H1 (cell line): ENCODE data around the gene NPHP4. TPM values are rescaled to one million over a fixed set of nuclear protein-coding genes. Genes with fewer than 3 reads are reported as not detected.

Experiments used
- CTCF ChIA-PET: fragments of 300-600 bp; sonication (Branson Sonifier 250); formaldehyde crosslinking; loops from one replicate; lab custom pipeline; 2021; ENCODE audit not compliant: partially characterized antibody; lab: Charles Lee
- POLR2A ChIA-PET: fragments of 300-600 bp; sonication (Branson Sonifier 250); formaldehyde crosslinking; loops from one replicate; lab custom pipeline; 2021; ENCODE audit warnings: inconsistent platforms; ENCODE audit not compliant: partially characterized antibody; lab: Charles Lee
- DNase-seq, 2 experiments: peaks; one replicate each; pipeline versions ENCODE4 v3.0.0 to v3.0.0-alpha.2; 2010 to 2022; ENCODE audit warnings: low spot score in 2 of 2, low read depth in 1 of 2, mixed read lengths in 1 of 2
- FAIRE-seq: peaks from 2 replicates; lab custom pipeline; 2011; peaks lifted over from hg19 to GRCh38; lab: Jason Lieb, UNC
- H2AFZ ChIP-seq: 2 replicates; pipeline ENCODE4 v1.8.1; 2012; ENCODE audit warnings: low read length, inconsistent platforms
- H2AK5ac ChIP-seq: 2 replicates; pipeline ENCODE4 v1.6.1; 2013; ENCODE audit warnings: low read depth, low read length
- H2BK120ac ChIP-seq: replicated peaks from 2 replicates; pipeline ENCODE3; 2013; ENCODE audit warnings: low read depth, low read length, inconsistent platforms
- H2BK12ac ChIP-seq: 2 replicates; pipeline ENCODE4 v1.6.1; 2013; ENCODE audit warnings: low read depth, low read length
- H2BK15ac ChIP-seq: 2 replicates; pipeline ENCODE4 v1.6.1; 2013; ENCODE audit warnings: low read length
- H2BK20ac ChIP-seq: 2 replicates; pipeline ENCODE4 v1.6.1; 2013; ENCODE audit warnings: low read length
- H2BK5ac ChIP-seq: 2 replicates; pipeline ENCODE4 v1.6.1; 2013; ENCODE audit warnings: low read depth, low read length
- H3K14ac ChIP-seq: 2 replicates; pipeline ENCODE4 v1.6.1; 2013; ENCODE audit warnings: inconsistent platforms; ENCODE audit not compliant: insufficient read length
- H3K18ac ChIP-seq: 2 replicates; pipeline ENCODE4 v1.6.1; 2013; ENCODE audit warnings: low read length; ENCODE audit errors: extremely low read depth
- H3K23ac ChIP-seq: 2 replicates; pipeline ENCODE4 v1.6.1; 2013; ENCODE audit warnings: inconsistent platforms; ENCODE audit not compliant: insufficient read length
- H3K23me2 ChIP-seq: 2 replicates; pipeline ENCODE4 v1.6.1; 2013; ENCODE audit warnings: low read depth, low read length
- H3K27ac ChIP-seq: 2 replicates; pipeline ENCODE4 v1.6.1; 2011; ENCODE audit warnings: low read depth, low read length, inconsistent platforms
- H3K27me3 ChIP-seq, 4 experiments: replicated peaks in 1 of 4; 1 replicate in 1 of 4; 2 replicates in 3 of 4; pipeline versions ENCODE4 v1.6.1 to v1.8.1; 2011 to 2013; ENCODE audit warnings: low read length in 3 of 4, mild to moderate bottlenecking in 3 of 4, inconsistent platforms in 2 of 4, mixed read lengths in 2 of 4, moderate library complexity in 1 of 4; ENCODE audit not compliant: control insufficient read depth in 3 of 4, insufficient read depth in 3 of 4; ENCODE audit errors: extremely low read depth in 1 of 4
- H3K36me3 ChIP-seq, 4 experiments: 2 replicates each; pipeline versions ENCODE4 v1.6.1 to v1.8.1; 2011 to 2013; ENCODE audit warnings: mild to moderate bottlenecking in 4 of 4, low read length in 3 of 4, moderate library complexity in 2 of 4, control low read depth in 1 of 4, inconsistent platforms in 1 of 4; ENCODE audit not compliant: insufficient read depth in 4 of 4, control insufficient read depth in 2 of 4
- H3K4ac ChIP-seq: replicated peaks from 2 replicates; pipeline ENCODE3; 2013; ENCODE audit warnings: low read length, low read depth, mixed read lengths, inconsistent platforms; ENCODE audit not compliant: insufficient read length
- H3K4me1 ChIP-seq, 4 experiments: replicated peaks in 1 of 4; 1 replicate in 1 of 4; 2 replicates in 3 of 4; pipeline versions ENCODE4 v1.6.1 to v1.8.1; 2011 to 2013; ENCODE audit warnings: low read length in 3 of 4, inconsistent platforms in 2 of 4, mixed read lengths in 1 of 4; ENCODE audit not compliant: insufficient read depth in 4 of 4, control insufficient read depth in 3 of 4
- H3K4me2 ChIP-seq, 2 experiments: 2 replicates each; pipeline versions ENCODE4 v1.6.1 to v1.8.1; 2011 to 2013; ENCODE audit warnings: low read depth in 2 of 2, low read length in 2 of 2, control low read depth in 1 of 2, inconsistent platforms in 1 of 2, mild to moderate bottlenecking in 1 of 2; ENCODE audit not compliant: insufficient read depth in 1 of 2
- H3K4me3 ChIP-seq, 4 experiments: fragments of 200-600, 300-600 bp in 1 of 4; sonication (generic), shearing (Covaris generic), sonication (Bioruptor Twin) in 1 of 4; 2 replicates each; pipeline versions ENCODE4 v1.5.1 to v1.8.1; 2011 to 2016; ENCODE audit warnings: low read length in 4 of 4, low read depth in 3 of 4, control low read depth in 2 of 4, inconsistent platforms in 2 of 4, mild to moderate bottlenecking in 2 of 4, mixed read lengths in 1 of 4, moderate library complexity in 1 of 4; ENCODE audit not compliant: insufficient read depth in 2 of 4; ENCODE audit errors: extremely low read depth in 1 of 4
- H3K56ac ChIP-seq: replicated peaks from 2 replicates; pipeline ENCODE3; 2013; ENCODE audit warnings: low read depth, mild to moderate bottlenecking, mixed read lengths, low read length, inconsistent platforms; ENCODE audit not compliant: insufficient read length
- H3K79me1 ChIP-seq: 2 replicates; pipeline ENCODE4 v1.6.1; 2013; ENCODE audit warnings: low read depth, low read length, control low read depth
- H3K79me2 ChIP-seq, 2 experiments: 2 replicates each; pipeline versions ENCODE4 v1.6.1 to v1.8.1; 2012 to 2013; ENCODE audit warnings: low read length in 2 of 2, mild to moderate bottlenecking in 2 of 2, inconsistent platforms in 1 of 2; ENCODE audit not compliant: insufficient read depth in 2 of 2, control insufficient read depth in 1 of 2
- H3K9ac ChIP-seq, 4 experiments: replicated peaks in 1 of 4; 1 replicate in 1 of 4; 2 replicates in 3 of 4; pipeline versions ENCODE4 v1.6.1 to v1.8.1; 2011 to 2013; ENCODE audit warnings: low read depth in 3 of 4, low read length in 3 of 4, control low read depth in 2 of 4, mild to moderate bottlenecking in 2 of 4, moderate library complexity in 2 of 4, inconsistent platforms in 1 of 4; ENCODE audit errors: extremely low read depth in 1 of 4
- H3K9me3 ChIP-seq, 2 experiments: 2 replicates each; pipeline versions ENCODE4 v1.6.1 to v1.8.1; 2012 to 2013; ENCODE audit warnings: mild to moderate bottlenecking in 2 of 2, moderate library complexity in 2 of 2, control low read depth in 1 of 2, inconsistent platforms in 1 of 2, low read depth in 1 of 2, low read length in 1 of 2, mixed read lengths in 1 of 2; ENCODE audit not compliant: insufficient read depth in 2 of 2
- H4K20me1 ChIP-seq, 2 experiments: replicated peaks in 1 of 2; 2 replicates each; pipeline versions ENCODE3 to v1.8.1; 2011 to 2013; ENCODE audit warnings: inconsistent platforms in 2 of 2, low read length in 2 of 2, mild to moderate bottlenecking in 1 of 2; ENCODE audit not compliant: insufficient read depth in 2 of 2, control insufficient read depth in 1 of 2
- H4K5ac ChIP-seq: 2 replicates; pipeline ENCODE4 v1.6.1; 2013; ENCODE audit warnings: low read length, low read depth, mixed read lengths, inconsistent platforms; ENCODE audit not compliant: insufficient read length
- H4K8ac ChIP-seq: 2 replicates; pipeline ENCODE4 v1.8.0; 2013; ENCODE audit warnings: mild to moderate bottlenecking, moderate library complexity, low read length, inconsistent platforms; ENCODE audit not compliant: insufficient read depth; ENCODE audit errors: extremely low read depth
- H4K91ac ChIP-seq: replicated peaks from 2 replicates; pipeline ENCODE3; 2013; ENCODE audit warnings: low read length, mixed read lengths, inconsistent platforms; ENCODE audit not compliant: insufficient read length
- ATF2 ChIP-seq: IDR thresholded peaks from 2 replicates; pipeline ENCODE4 v1.6.1; 2012; ENCODE audit warnings: low read length, inconsistent platforms
- BCL11A ChIP-seq, 2 experiments: IDR thresholded peaks; one replicate each; pipeline ENCODE4 v1.6.1; 2011; ENCODE audit warnings: low read depth in 2 of 2, low read length in 2 of 2, mild to moderate bottlenecking in 2 of 2
- BRCA1 ChIP-seq: IDR thresholded peaks from 2 replicates; pipeline ENCODE4 v1.6.1; 2012; ENCODE audit warnings: low read depth, low read length, improper control_type of control experiment
- GTF2F1 ChIP-seq: IDR thresholded peaks from 2 replicates; pipeline ENCODE4 v1.6.1; 2012; ENCODE audit warnings: low read depth, low read length, improper control_type of control experiment, borderline replicate concordance
- NANOG ChIP-seq: IDR thresholded peaks from 2 replicates; pipeline ENCODE4 v1.6.1; 2011; ENCODE audit warnings: low read length, low read depth, mild to moderate bottlenecking, inconsistent platforms; ENCODE audit not compliant: insufficient read depth, poor library complexity, severe bottlenecking
- PHF8 ChIP-seq: fragments of 200-600 bp; sonication (generic); conservative IDR thresholded peaks from 2 replicates; pipeline ENCODE4 v1.7.1; 2012; ENCODE audit warnings: low read depth, mild to moderate bottlenecking, inconsistent platforms, low read length, moderate library complexity
- POLR2A ChIP-seq, 2 experiments: IDR thresholded peaks; 1 replicate in 1 of 2; 2 replicates in 1 of 2; pipeline ENCODE4 v1.6.1; 2011; ENCODE audit warnings: low read depth in 2 of 2, low read length in 2 of 2, mild to moderate bottlenecking in 2 of 2; ENCODE audit errors: control extremely low read depth in 1 of 2
- SP2 ChIP-seq: IDR thresholded peaks from 2 replicates; pipeline ENCODE4 v1.6.1; 2012; ENCODE audit warnings: mild to moderate bottlenecking, low read length, inconsistent platforms
- WGBS, 2 experiments: shearing (Covaris generic) in 1 of 2; methylation state at CpG; one replicate each; pipeline versions ENCODE4 v1.1.6 to v1.1.7; 2013 to 2015; ENCODE audit warnings: low lambda C conversion rate in 2 of 2, mixed read lengths in 2 of 2, inconsistent platforms in 1 of 2, low coverage in 1 of 2, missing lambda C conversion rate in 1 of 2; ENCODE audit not compliant: insufficient replicate concordance in 2 of 2, insufficient coverage in 1 of 2, insufficient read length in 1 of 2; ENCODE audit errors: extremely low coverage in 1 of 2, missing lambda C conversion rate in 1 of 2; 5-methylcytosine and 5-hydroxymethylcytosine counted together
- polyA plus RNA-seq, 7 experiments: library from polyadenylated mRNA; depleted of rRNA in 3 of 7; stranded (reverse) in 5 of 7; unstranded in 2 of 7; fragments of >200 nt in 5 of 7; fragments of 200-250 nt in 2 of 7; gene quantifications; 1 replicate in 5 of 7; 2 replicates in 1 of 7; 4 replicates in 1 of 7; pipeline versions ENCODE4 v1.2.1 to v1.2.3, GENCODE V29; 2011 to 2013; ENCODE audit warnings: missing spikeins in 2 of 7, mixed read lengths in 2 of 7
- total RNA-seq: library from RNA; stranded (reverse); fragmentation: NEBNext Ultra II Directional; extraction: Animal tissue kit (Norgen Biotek cat#: 25700); gene quantifications from 2 replicates; pipeline ENCODE4 v1.2.1, GENCODE V29; 2021
- TF ChIP-seq, protein P1 (sequence below): IDR thresholded peaks from 2 replicates; pipeline ENCODE4 v1.6.1; 2011; ENCODE audit warnings: low read length, improper control_type of control experiment

NPHP4 gene
- total and polyA plus RNA-seq, 2 of the 8 experiments (the other 6 are each of a cell fraction or from before 2014, with no cell fraction given), result 5.8 to 14.0 TPM

- no peak overlapping the region for H3K9ac ChIP-seq
- peaks cover 0 to 2% (median 0%) of the 10 kb centered on the region in 4 experiments; a peak in 2 of 7 replicates for H3K4me1 ChIP-seq
- WGBS, 2 experiments, result 86% methylated on average over 6 of the region's 6 CpGs; no CpG with 5 or more reads in 1 of the 2 experiments
- H3K4me3 ChIP-seq, result no peak overlapping the region
- peak overlapping the region; percentile 66; the same call in 1 of the 2 replicates for H2BK5ac ChIP-seq
- no peaks in the 10 kb centered on the region for H3K79me1 ChIP-seq
- POLR2A ChIA-PET, result no interaction called here
- H3K36me3 ChIP-seq, result peaks cover 0 to 20% (median 0%) of the 10 kb centered on the region in 4 experiments; a peak in 2 of 8 replicates
- no peaks in the 10 kb centered on the region; a peak in 1 of 7 replicates for H3K27me3 ChIP-seq
- no peak overlapping the region for H2AFZ ChIP-seq
- CTCF ChIA-PET, result interaction anchor here (0.8 to 1.2 kb wide), 2 partner anchors 8 to 47 kb away, joined by 3 to 4 read pairs; no protein-coding TSS in a partner anchor
- peaks cover 0 to 17% of the 10 kb centered on the region in 2 experiments for H4K20me1 ChIP-seq
- H4K5ac ChIP-seq, result no peak overlapping the region
- no peak overlapping the region for H2BK20ac ChIP-seq
- FAIRE-seq, result no peak
- H3K23me2 ChIP-seq, result peaks cover 5% of the 10 kb centered on the region; the same call in 1 of the 2 replicates
- no peak overlapping the region for H3K56ac ChIP-seq
- no peak overlapping the region for H3K27ac ChIP-seq
- H4K91ac ChIP-seq, result no peak overlapping the region
- no peaks in the 10 kb centered on the region for H3K79me2 ChIP-seq
- H4K8ac ChIP-seq, result no peak overlapping the region
- H3K14ac ChIP-seq, result no peak overlapping the region
- no peak overlapping the region for H2BK120ac ChIP-seq
- H2BK12ac ChIP-seq, result peak overlapping the region; percentile 63; the same call in 1 of the 2 replicates
- no peak overlapping the region for H2BK15ac ChIP-seq
- no peak for DNase-seq
- no peak overlapping the region for H3K4me2 ChIP-seq
- H3K18ac ChIP-seq, result no peak overlapping the region
- H3K4ac ChIP-seq, result no peak overlapping the region
- TF ChIP-seq, protein P1, sequence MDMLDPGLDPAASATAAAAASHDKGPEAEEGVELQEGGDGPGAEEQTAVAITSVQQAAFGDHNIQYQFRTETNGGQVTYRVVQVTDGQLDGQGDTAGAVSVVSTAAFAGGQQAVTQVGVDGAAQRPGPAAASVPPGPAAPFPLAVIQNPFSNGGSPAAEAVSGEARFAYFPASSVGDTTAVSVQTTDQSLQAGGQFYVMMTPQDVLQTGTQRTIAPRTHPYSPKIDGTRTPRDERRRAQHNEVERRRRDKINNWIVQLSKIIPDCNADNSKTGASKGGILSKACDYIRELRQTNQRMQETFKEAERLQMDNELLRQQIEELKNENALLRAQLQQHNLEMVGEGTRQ, result no peak
- TF ChIP-seq ATF2 (no peak), BRCA1 (no peak), PHF8 (no peak), GTF2F1 (no peak), NANOG (no peak), BCL11A (IDR thresholded peaks at IDR 0.05; ENCODE audit: low read depth in 2 of 2, low read length in 2 of 2) (no peak), SP2 (no peak), POLR2A (IDR thresholded peaks at IDR 0.05; ENCODE audit: control extremely low read depth in 1 of 2, low read depth in 2 of 2, low read length in 2 of 2) (no peak)
- TF ChIP-seq, all 59 proteins: peak for 0
- H3K9me3 ChIP-seq, result peaks cover 8 to 10% of the 10 kb centered on the region in 2 experiments; a peak in 3 of 4 replicates
- no peak overlapping the region for H3K23ac ChIP-seq
- H2AK5ac ChIP-seq, result no peak overlapping the region
These were observed 123.2 kb downstream of the NPHP4 start for GRCh38 chr1:5868931-5869500.
